ENCODE data around the gene NME2.

NME2 gene

DNA sequence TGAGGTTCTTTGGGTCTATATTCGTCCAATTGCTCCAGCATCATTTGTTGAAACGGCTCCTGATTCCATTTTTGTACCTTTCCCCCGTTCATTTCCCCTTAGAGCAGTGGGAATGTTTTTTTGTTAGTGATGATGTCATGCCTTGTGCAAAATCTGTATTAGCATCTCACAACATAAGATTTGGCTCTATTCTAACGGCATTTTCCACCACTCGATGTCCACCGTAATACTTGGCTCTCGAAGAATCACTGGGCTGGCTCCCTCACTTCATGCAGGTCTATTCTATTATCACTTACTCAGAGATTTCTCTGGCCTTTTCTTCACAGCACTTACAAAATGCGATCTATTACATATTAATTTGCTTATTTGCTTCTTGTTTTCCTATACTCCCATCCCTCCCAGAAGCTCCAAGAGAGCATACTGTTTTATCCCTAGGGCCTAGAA, 13.4 kb upstream of the NME2 start:
- TF ChIP-seq TOX (CRISPR knock-in tag; IDR thresholded peaks at IDR 0.05; ENCODE audit: borderline replicate concordance), result no peak
- no peak for TF ChIP-seq ISL1 (CRISPR knock-in tag; IDR thresholded peaks at IDR 0.05)
- TF ChIP-seq, protein P1, sequence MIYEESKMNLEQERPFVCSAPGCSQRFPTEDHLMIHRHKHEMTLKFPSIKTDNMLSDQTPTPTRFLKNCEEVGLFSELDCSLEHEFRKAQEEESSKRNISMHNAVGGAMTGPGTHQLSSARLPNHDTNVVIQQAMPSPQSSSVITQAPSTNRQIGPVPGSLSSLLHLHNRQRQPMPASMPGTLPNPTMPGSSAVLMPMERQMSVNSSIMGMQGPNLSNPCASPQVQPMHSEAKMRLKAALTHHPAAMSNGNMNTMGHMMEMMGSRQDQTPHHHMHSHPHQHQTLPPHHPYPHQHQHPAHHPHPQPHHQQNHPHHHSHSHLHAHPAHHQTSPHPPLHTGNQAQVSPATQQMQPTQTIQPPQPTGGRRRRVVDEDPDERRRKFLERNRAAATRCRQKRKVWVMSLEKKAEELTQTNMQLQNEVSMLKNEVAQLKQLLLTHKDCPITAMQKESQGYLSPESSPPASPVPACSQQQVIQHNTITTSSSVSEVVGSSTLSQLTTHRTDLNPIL (CRISPR knock-in tag; IDR thresholded peaks at IDR 0.05; ENCODE audit: low read depth), result peak; percentile 76
- 0 out of 2 replicates have a peak, but pooled peaks have one; percentile 45 for TF ChIP-seq BACH2 (CRISPR knock-in tag; IDR thresholded peaks at IDR 0.05; ENCODE audit: borderline replicate concordance)
- peak; percentile 66; the same call in 1 of the 2 replicates for TF ChIP-seq ZNF565 (CRISPR knock-in tag; conservative IDR thresholded peaks at IDR 0.05; ENCODE audit: low read depth)
- no peak for TF ChIP-seq CSDC2 (CRISPR knock-in tag; IDR thresholded peaks at IDR 0.05)
- TF ChIP-seq GLIS3 (CRISPR knock-in tag; IDR thresholded peaks at IDR 0.05), result no peak
- TF ChIP-seq ZFP30 (CRISPR knock-in tag; IDR thresholded peaks at IDR 0.05), result 0 out of 2 replicates have a peak, but pooled peaks have one; percentile 14
- TF ChIP-seq, protein P2, sequence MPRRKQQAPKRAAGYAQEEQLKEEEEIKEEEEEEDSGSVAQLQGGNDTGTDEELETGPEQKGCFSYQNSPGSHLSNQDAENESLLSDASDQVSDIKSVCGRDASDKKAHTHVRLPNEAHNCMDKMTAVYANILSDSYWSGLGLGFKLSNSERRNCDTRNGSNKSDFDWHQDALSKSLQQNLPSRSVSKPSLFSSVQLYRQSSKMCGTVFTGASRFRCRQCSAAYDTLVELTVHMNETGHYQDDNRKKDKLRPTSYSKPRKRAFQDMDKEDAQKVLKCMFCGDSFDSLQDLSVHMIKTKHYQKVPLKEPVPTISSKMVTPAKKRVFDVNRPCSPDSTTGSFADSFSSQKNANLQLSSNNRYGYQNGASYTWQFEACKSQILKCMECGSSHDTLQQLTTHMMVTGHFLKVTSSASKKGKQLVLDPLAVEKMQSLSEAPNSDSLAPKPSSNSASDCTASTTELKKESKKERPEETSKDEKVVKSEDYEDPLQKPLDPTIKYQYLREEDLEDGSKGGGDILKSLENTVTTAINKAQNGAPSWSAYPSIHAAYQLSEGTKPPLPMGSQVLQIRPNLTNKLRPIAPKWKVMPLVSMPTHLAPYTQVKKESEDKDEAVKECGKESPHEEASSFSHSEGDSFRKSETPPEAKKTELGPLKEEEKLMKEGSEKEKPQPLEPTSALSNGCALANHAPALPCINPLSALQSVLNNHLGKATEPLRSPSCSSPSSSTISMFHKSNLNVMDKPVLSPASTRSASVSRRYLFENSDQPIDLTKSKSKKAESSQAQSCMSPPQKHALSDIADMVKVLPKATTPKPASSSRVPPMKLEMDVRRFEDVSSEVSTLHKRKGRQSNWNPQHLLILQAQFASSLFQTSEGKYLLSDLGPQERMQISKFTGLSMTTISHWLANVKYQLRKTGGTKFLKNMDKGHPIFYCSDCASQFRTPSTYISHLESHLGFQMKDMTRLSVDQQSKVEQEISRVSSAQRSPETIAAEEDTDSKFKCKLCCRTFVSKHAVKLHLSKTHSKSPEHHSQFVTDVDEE (CRISPR knock-in tag; IDR thresholded peaks at IDR 0.05), result peak; percentile 19; the same call in 1 of the 2 replicates
- TF ChIP-seq ARNTL (CRISPR knock-in tag; IDR thresholded peaks at IDR 0.05; ENCODE audit: borderline replicate concordance, low read depth), result no peak
- peak; percentile 41 for ATAC-seq

DNA sequence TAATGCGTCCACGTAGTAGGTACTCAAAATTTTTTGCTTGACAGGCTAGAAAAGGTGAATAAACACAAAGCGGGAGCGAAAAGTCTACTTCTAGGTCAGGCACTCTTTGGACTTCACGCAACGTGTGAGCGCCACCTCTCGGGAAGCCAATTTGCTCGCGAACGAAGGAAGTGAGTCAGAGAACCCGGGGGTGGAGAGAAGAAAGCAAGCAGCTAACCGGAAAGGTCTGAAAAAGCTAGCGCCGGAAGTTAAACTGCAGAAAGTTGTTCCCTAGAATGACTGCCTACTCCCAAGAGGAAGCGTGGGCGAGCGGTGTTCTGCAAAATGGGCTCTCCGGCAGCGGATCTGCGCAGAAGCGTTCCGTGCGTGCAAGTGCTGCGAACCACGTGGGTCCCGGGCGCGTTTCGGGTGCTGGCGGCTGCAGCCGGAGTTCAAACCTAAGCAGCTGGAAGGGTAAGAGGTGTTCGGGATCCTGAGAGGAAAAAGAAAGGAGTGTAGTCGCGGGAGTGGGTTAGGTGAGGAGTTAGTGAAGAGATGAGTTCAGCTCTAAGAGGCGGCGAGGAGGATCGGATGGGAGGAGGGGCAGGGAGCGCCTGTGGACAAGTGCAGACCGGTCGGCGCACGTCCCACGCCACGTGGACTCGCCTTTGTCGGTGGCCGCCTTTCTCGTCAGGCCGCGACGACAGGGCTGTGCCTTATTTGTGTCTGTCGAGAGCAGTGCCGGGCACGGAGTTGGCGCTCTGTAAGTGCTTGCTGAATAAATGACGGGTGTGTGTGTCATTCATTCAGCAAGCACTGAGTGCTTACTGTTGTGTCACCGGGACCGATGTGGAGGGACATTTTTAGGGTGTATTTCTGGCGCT, 12.8 kb upstream of the NME2 start, which contains the start of gene NME1:
Gene NME1, plus strand, starts transcription at position 350 of the 863 bp plus-strand sequence. CDS start 2,096 bp downstream, outside the sequence.
- TF ChIP-seq ZNF565 (CRISPR knock-in tag; conservative IDR thresholded peaks at IDR 0.05; ENCODE audit: low read depth), result no peak
- TF ChIP-seq ZNF8 (CRISPR knock-in tag; IDR thresholded peaks at IDR 0.05), result no peak
- TF ChIP-seq, protein P3, sequence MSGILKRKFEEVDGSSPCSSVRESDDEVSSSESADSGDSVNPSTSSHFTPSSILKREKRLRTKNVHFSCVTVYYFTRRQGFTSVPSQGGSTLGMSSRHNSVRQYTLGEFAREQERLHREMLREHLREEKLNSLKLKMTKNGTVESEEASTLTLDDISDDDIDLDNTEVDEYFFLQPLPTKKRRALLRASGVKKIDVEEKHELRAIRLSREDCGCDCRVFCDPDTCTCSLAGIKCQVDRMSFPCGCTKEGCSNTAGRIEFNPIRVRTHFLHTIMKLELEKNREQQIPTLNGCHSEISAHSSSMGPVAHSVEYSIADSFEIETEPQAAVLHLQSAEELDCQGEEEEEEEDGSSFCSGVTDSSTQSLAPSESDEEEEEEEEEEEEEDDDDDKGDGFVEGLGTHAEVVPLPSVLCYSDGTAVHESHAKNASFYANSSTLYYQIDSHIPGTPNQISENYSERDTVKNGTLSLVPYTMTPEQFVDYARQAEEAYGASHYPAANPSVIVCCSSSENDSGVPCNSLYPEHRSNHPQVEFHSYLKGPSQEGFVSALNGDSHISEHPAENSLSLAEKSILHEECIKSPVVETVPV (CRISPR knock-in tag; IDR thresholded peaks at IDR 0.05), result no peak
- no peak for TF ChIP-seq ZNF70 (CRISPR knock-in tag; IDR thresholded peaks at IDR 0.05)
- TF ChIP-seq, protein P4, sequence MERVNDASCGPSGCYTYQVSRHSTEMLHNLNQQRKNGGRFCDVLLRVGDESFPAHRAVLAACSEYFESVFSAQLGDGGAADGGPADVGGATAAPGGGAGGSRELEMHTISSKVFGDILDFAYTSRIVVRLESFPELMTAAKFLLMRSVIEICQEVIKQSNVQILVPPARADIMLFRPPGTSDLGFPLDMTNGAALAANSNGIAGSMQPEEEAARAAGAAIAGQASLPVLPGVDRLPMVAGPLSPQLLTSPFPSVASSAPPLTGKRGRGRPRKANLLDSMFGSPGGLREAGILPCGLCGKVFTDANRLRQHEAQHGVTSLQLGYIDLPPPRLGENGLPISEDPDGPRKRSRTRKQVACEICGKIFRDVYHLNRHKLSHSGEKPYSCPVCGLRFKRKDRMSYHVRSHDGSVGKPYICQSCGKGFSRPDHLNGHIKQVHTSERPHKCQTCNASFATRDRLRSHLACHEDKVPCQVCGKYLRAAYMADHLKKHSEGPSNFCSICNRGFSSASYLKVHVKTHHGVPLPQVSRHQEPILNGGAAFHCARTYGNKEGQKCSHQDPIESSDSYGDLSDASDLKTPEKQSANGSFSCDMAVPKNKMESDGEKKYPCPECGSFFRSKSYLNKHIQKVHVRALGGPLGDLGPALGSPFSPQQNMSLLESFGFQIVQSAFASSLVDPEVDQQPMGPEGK (CRISPR knock-in tag; IDR thresholded peaks at IDR 0.05; ENCODE audit: borderline replicate concordance), result no peak; the same call in 1 of the 2 replicates
- no peak for TF ChIP-seq ZC3H10 (CRISPR knock-in tag; IDR thresholded peaks at IDR 0.05)
- no peak for TF ChIP-seq OSR1 (CRISPR knock-in tag; IDR thresholded peaks at IDR 0.05)
- TF ChIP-seq ISL1 (CRISPR knock-in tag; IDR thresholded peaks at IDR 0.05), result no peak
- TF ChIP-seq, protein P2 (CRISPR knock-in tag; IDR thresholded peaks at IDR 0.05), result 0 out of 2 replicates have a peak, but pooled peaks have one; percentile 9
- TF ChIP-seq CSDC2 (CRISPR knock-in tag; IDR thresholded peaks at IDR 0.05), result no peak; the same call in 1 of the 2 replicates
- no peak for TF ChIP-seq RARB (CRISPR knock-in tag; IDR thresholded peaks at IDR 0.05)
- TF ChIP-seq, protein P5, sequence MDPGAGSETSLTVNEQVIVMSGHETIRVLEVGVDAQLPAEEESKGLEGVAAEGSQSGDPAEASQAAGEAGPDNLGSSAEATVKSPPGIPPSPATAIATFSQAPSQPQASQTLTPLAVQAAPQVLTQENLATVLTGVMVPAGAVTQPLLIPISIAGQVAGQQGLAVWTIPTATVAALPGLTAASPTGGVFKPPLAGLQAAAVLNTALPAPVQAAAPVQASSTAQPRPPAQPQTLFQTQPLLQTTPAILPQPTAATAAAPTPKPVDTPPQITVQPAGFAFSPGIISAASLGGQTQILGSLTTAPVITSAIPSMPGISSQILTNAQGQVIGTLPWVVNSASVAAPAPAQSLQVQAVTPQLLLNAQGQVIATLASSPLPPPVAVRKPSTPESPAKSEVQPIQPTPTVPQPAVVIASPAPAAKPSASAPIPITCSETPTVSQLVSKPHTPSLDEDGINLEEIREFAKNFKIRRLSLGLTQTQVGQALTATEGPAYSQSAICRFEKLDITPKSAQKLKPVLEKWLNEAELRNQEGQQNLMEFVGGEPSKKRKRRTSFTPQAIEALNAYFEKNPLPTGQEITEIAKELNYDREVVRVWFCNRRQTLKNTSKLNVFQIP (CRISPR knock-in tag; IDR thresholded peaks at IDR 0.05; ENCODE audit: borderline replicate concordance, low read depth), result peak; percentile 42; the same call in 1 of the 2 replicates
- no peak for TF ChIP-seq PPARA (CRISPR knock-in tag; IDR thresholded peaks at IDR 0.05; ENCODE audit: borderline replicate concordance)
- no peak for TF ChIP-seq TOX (CRISPR knock-in tag; IDR thresholded peaks at IDR 0.05; ENCODE audit: borderline replicate concordance)
- no peak for TF ChIP-seq GLIS3 (CRISPR knock-in tag; IDR thresholded peaks at IDR 0.05)
- no peak for TF ChIP-seq ZFP30 (CRISPR knock-in tag; IDR thresholded peaks at IDR 0.05)
- no peak for TF ChIP-seq BACH2 (CRISPR knock-in tag; IDR thresholded peaks at IDR 0.05; ENCODE audit: borderline replicate concordance)
- 0 out of 2 replicates have a peak, but pooled peaks have one; percentile 47 for TF ChIP-seq SNAI2 (CRISPR knock-in tag; IDR thresholded peaks at IDR 0.05)
- 0 out of 2 replicates have a peak, but pooled peaks have one; percentile 27 for TF ChIP-seq TCF4 (CRISPR knock-in tag; IDR thresholded peaks at IDR 0.05; ENCODE audit: borderline replicate concordance)
- TF ChIP-seq, protein P1 (CRISPR knock-in tag; IDR thresholded peaks at IDR 0.05; ENCODE audit: low read depth), result no peak
- no peak for TF ChIP-seq ARNTL (CRISPR knock-in tag; IDR thresholded peaks at IDR 0.05; ENCODE audit: borderline replicate concordance, low read depth)
- peak; percentile 44; the same call in 1 of the 2 replicates for TF ChIP-seq ZFP3 (CRISPR knock-in tag; IDR thresholded peaks at IDR 0.05)
- TF ChIP-seq ESRRG (CRISPR knock-in tag; IDR thresholded peaks at IDR 0.05), result no peak
- peak; percentile 95 for ATAC-seq
